Measurements from ENCODE around the gene SKIL.

- TF ChIP-seq TAF1 (IDR thresholded peaks at IDR 0.05; ENCODE audit: low read depth) (no peak), RAD21 (IDR thresholded peaks at IDR 0.05; ENCODE audit: low read depth) (no peak), REST (IDR thresholded peaks at IDR 0.05; ENCODE audit: low read depth) (no peak), YY1 (IDR thresholded peaks at IDR 0.05; ENCODE audit: low read depth) (no peak), MAX (IDR thresholded peaks at IDR 0.05) (no peak), CEBPB (IDR thresholded peaks at IDR 0.05) (no peak), EGR1 (IDR thresholded peaks at IDR 0.05) (no peak), EP300 (IDR thresholded peaks at IDR 0.05; ENCODE audit: borderline replicate concordance) (no peak), TCF12 (IDR thresholded peaks at IDR 0.05; ENCODE audit: low read depth) (no peak), ZBTB7A (IDR thresholded peaks at IDR 0.05; ENCODE audit: low read depth) (no peak), CREB1 (IDR thresholded peaks at IDR 0.05; ENCODE audit: low read depth) (no peak), NFIC (IDR thresholded peaks at IDR 0.05) (no peak), TEAD4 (IDR thresholded peaks at IDR 0.05) (no peak), FOXM1 (IDR thresholded peaks at IDR 0.05; ENCODE audit: borderline replicate concordance, low read depth) (no peak)
These were observed 14.8 kb downstream of the SKIL start for GRCh38 chr3:170372190-170372879.
